ENCODE data around the gene CAD. TPM values are rescaled to one million over a fixed set of nuclear protein-coding genes. Genes with fewer than 3 reads are reported as not detected.

Gene CAD
- polyA plus RNA-seq, 2 of the 4 experiments (the other 2 are of a cell fraction) = 50.5 to 69.3 TPM

GRCh38 chr2:27212626-27213471, 4.3 kb upstream of the CAD start:
- peaks cover 15% of the 10 kb centered on the region for H3K4me1 ChIP-seq
- FAIRE-seq = no peak
- DNase-seq (ENCODE audit: low read depth in 1 of 2, low spot score in 1 of 2) = peak; percentile 19 to 66
- TF ChIP-seq ZSCAN20 (CRISPR knock-in tag; IDR thresholded peaks at IDR 0.05) (no peak), PHF8 (IDR thresholded peaks at IDR 0.05; ENCODE audit: borderline replicate concordance, low read depth) (no peak), BHLHE40 (IDR thresholded peaks at IDR 0.05; ENCODE audit: low read depth, low read length) (no peak), JUNB (IDR thresholded peaks at IDR 0.05) (no peak), CTCF (IDR thresholded peaks at IDR 0.05) (peak; percentile 6; the same call in 1 of the 3 replicates), JUN (IDR thresholded peaks at IDR 0.05) (no peak), POLR2A (IDR thresholded peaks at IDR 0.05; ENCODE audit: low read length) (peak; percentile 38; the same call in 1 of the 2 replicates), FOSB (CRISPR knock-in tag; IDR thresholded peaks at IDR 0.05) (no peak), HES2 (IDR thresholded peaks at IDR 0.05) (no peak), RCOR1 (IDR thresholded peaks at IDR 0.05; ENCODE audit: low read depth, low read length) (no peak), KDM5A (IDR thresholded peaks at IDR 0.05) (peak; percentile 41; the same call in 1 of the 2 replicates), RARB (CRISPR knock-in tag; IDR thresholded peaks at IDR 0.05) (no peak), CEBPB (IDR thresholded peaks at IDR 0.05) (peak; percentile 77 to 79)
- H3K4me3 ChIP-seq = peak overlapping the region; percentile 81
- H3K9me3 ChIP-seq = no peaks in the 10 kb centered on the region
- ChIA-PET POLR2A (interaction anchor here (0.8 to 1.4 kb wide), 7 partner anchors 9 to 90 kb away, joined by 3 to 6 read pairs (median 3); partner anchors contain the start of gene PREB), CTCF (interaction anchor here (0.8 to 2.4 kb wide), 4 partner anchors 9 to 116 kb away, joined by 3 to 9 read pairs (median 4); no protein-coding TSS in a partner anchor)
- peak overlapping the region; percentile 86 for H3K4me2 ChIP-seq
- 3% methylated on average over 34 of the region's 34 CpGs for WGBS (ENCODE audit: missing lambda C conversion rate)
- peak overlapping the region; percentile 93 to 94 for H3K27ac ChIP-seq
- ATAC-seq = peak; percentile 19 to 29

- CTCF ChIA-PET = interaction anchor here (0.9 to 1.3 kb wide), 4 partner anchors 23 to 65 kb away, joined by 3 to 6 read pairs (median 4); no protein-coding TSS in a partner anchor
- no peak for DNase-seq (ENCODE audit: low read depth in 1 of 2, low spot score in 1 of 2)
- Histone ChIP-seq H3K4me3 (no peak overlapping the region), H3K27ac (no peak overlapping the region), H3K9me3 (no peaks in the 10 kb centered on the region), H3K4me1 (peaks cover 28% of the 10 kb centered on the region), H3K4me2 (no peak overlapping the region)
- ATAC-seq = no peak
- 91% methylated on average over 3 of the region's 3 CpGs for WGBS (ENCODE audit: missing lambda C conversion rate)
- POLR2A ChIA-PET = no interaction called here
- FAIRE-seq = no peak
- TF ChIP-seq NR3C1 (IDR thresholded peaks at IDR 0.05) = no peak
Observed at GRCh38 chr2:27214941-27215340, 2.2 kb upstream of the CAD start.

- no peak for TF ChIP-seq ELK1 (IDR thresholded peaks at IDR 0.05; ENCODE audit: low read depth, low read length)
- no peak for TF ChIP-seq EP300 (IDR thresholded peaks at IDR 0.05)
- no peak for TF ChIP-seq CHD2 (IDR thresholded peaks at IDR 0.05; ENCODE audit: low read length, partially characterized antibody)
- TF ChIP-seq SMC3 (IDR thresholded peaks at IDR 0.05) = no peak
- 0 out of 6 replicates have a peak, but pooled peaks of 1 of the 2 experiments have one; percentile 1 for ATAC-seq
- 66% methylated on average over 13 of the region's 13 CpGs for WGBS (ENCODE audit: missing lambda C conversion rate)
- Histone ChIP-seq H3K27ac (peak overlapping the region; percentile 94 to 95), H3K4me2 (peak overlapping the region; percentile 88), H3K4me3 (peak overlapping the region; percentile 65), H3K9me3 (no peaks in the 10 kb centered on the region), H3K4me1 (peaks cover 28% of the 10 kb centered on the region)
- CTCF ChIA-PET = interaction anchor here (0.7 to 1.8 kb wide), 6 partner anchors 23 to 115 kb away, joined by 3 to 10 read pairs (median 4); no protein-coding TSS in a partner anchor
- no peak for DNase-seq (ENCODE audit: low read depth in 1 of 2, low spot score in 1 of 2)
- no peak for FAIRE-seq
- POLR2A ChIA-PET = interaction anchor here (1.4 kb wide), 1 partner anchor 10 kb away, joined by 5 read pairs; no protein-coding TSS in a partner anchor
Observed at GRCh38 chr2:27216416-27217137, 592 bp upstream of the CAD start.

Data from A549 (cell line).